HepG2 (cell line): ENCODE measurements around the gene SLC43A3. TPM values are rescaled to one million over a fixed set of nuclear protein-coding genes. Genes with fewer than 3 reads are reported as not detected.
A peak's percentile ranks its signal among the peaks of the same experiment; 100 is the strongest.

Source experiments
- EEA1 ChIP-seq: sonication (generic); formaldehyde crosslinking; IDR thresholded peaks from 2 replicates; pipeline ENCODE4 v1.5.1; 2020; ENCODE audit warnings: mild to moderate bottlenecking, missing genetic modification reagents, borderline replicate concordance
- FOXJ3 ChIP-seq: sonication (generic); formaldehyde crosslinking; IDR thresholded peaks from 2 replicates; pipeline ENCODE4 v1.4.0; 2020; ENCODE audit warnings: missing genetic modification reagents, mild to moderate bottlenecking, borderline replicate concordance
- HNRNPH1 ChIP-seq: fragments of 200-400 bp; formaldehyde crosslinking; optimal IDR thresholded peaks from 2 replicates; pipeline ENCODE3; 2017; ENCODE audit warnings: mild to moderate bottlenecking, low read depth, low read length
- NFIB ChIP-seq: sonication (generic); formaldehyde crosslinking; IDR thresholded peaks from 2 replicates; pipeline ENCODE4 v1.9.0; 2021; ENCODE audit warnings: missing genetic modification reagents, mild to moderate bottlenecking, borderline replicate concordance
- PAF1 ChIP-seq: IDR thresholded peaks from 2 replicates; pipeline ENCODE4 v1.6.1; 2016; ENCODE audit warnings: missing genetic modification reagents, missing compliant biosample characterization
- PAXIP1 ChIP-seq: sonication (generic); formaldehyde crosslinking; conservative IDR thresholded peaks from 2 replicates; pipeline ENCODE4 v1.4.0; 2020; ENCODE audit warnings: mild to moderate bottlenecking, missing genetic modification reagents, moderate library complexity
- PHF21A ChIP-seq: sonication (generic); formaldehyde crosslinking; IDR thresholded peaks from 2 replicates; pipeline ENCODE4 v1.5.0; 2020; ENCODE audit warnings: mild to moderate bottlenecking, missing genetic modification reagents
- PRPF4 ChIP-seq: fragments of 200-400 bp; formaldehyde crosslinking; IDR thresholded peaks from 2 replicates; pipeline ENCODE4 v1.6.1; 2016; ENCODE audit warnings: low read length, low read depth; ENCODE audit not compliant: poor library complexity, severe bottlenecking
- REST ChIP-seq, 2 experiments: IDR thresholded peaks; 2 replicates each; pipeline ENCODE4 v1.6.1; 2011 to 2012; ENCODE audit warnings: low read length in 2 of 2, borderline replicate concordance in 1 of 2, low read depth in 1 of 2, mild to moderate bottlenecking in 1 of 2, moderate library complexity in 1 of 2
- ZBTB34 ChIP-seq: sonication (generic); formaldehyde crosslinking; IDR thresholded peaks from 2 replicates; pipeline ENCODE4 v1.8.0; 2022; ENCODE audit warnings: mild to moderate bottlenecking, missing genetic modification reagents
- ZNF224 ChIP-seq: sonication (generic); formaldehyde crosslinking; IDR thresholded peaks from 2 replicates; pipeline ENCODE4 v1.5.0; 2020; ENCODE audit warnings: mild to moderate bottlenecking, missing genetic modification reagents
- ZNF564 ChIP-seq: sonication (generic); formaldehyde crosslinking; IDR thresholded peaks from 2 replicates; pipeline ENCODE4 v1.8.1; 2023; ENCODE audit warnings: mild to moderate bottlenecking, missing genetic modification reagents
- polyA plus RNA-seq, 8 experiments: library from polyadenylated mRNA; depleted of rRNA in 3 of 8; stranded (reverse) in 7 of 8; unstranded in 1 of 8; fragments of >200 nt; fragmentation: Illumina TruSeq in 4 of 8; extraction: Trizol in 4 of 8; gene quantifications; 2 replicates each; pipeline versions ENCODE4 v1.2.1 to v1.2.3, GENCODE V29; 2011 to 2016; ENCODE audit warnings: low read depth in 4 of 8, missing spikeins in 1 of 8, mixed read lengths in 1 of 8; ENCODE audit not compliant: insufficient read depth in 1 of 8
- total RNA-seq, 5 experiments: library from RNA; depleted of rRNA; stranded (reverse); fragments of >200 nt; fragmentation: Illumina TruSeq; extraction: Trizol; gene quantifications; 2 replicates each; pipeline ENCODE4 v1.2.3, GENCODE V29; 2016; ENCODE audit warnings: low read depth in 1 of 5

The SLC43A3 gene
- total and polyA plus RNA-seq, 2 of the 13 experiments (the other 11 are each of a cell fraction or from before 2014, with no cell fraction given), result 2.6 TPM; not detected in 1

GRCh38 chr11:57399972-57400578 is 26.8 kb downstream of the SLC43A3 start (continued):
- TF ChIP-seq PHF21A, result peak; percentile 79
- TF ChIP-seq NFIB (CRISPR knock-in tag), result no peak
- TF ChIP-seq PAF1 (CRISPR knock-in tag), result no peak
- TF ChIP-seq ZNF564 (CRISPR knock-in tag), result no peak
- TF ChIP-seq PAXIP1 (CRISPR knock-in tag), result peak; percentile 90
- no peak for TF ChIP-seq HNRNPH1
- peak; percentile 48; the same call in 1 of the 2 replicates for TF ChIP-seq FOXJ3
- peak in 1 of 2 experiments; percentile 16; a peak in 1 of 4 replicates for TF ChIP-seq REST (IDR thresholded peaks at IDR 0.05; ENCODE audit: borderline replicate concordance in 1 of 2, low read depth in 1 of 2, low read length in 2 of 2)
- TF ChIP-seq PRPF4, result no peak
- no peak for TF ChIP-seq ZBTB34 (CRISPR knock-in tag)
- TF ChIP-seq ZNF224 (CRISPR knock-in tag), result no peak
- TF ChIP-seq EEA1 (CRISPR knock-in tag), result no peak
